Measurements from ENCODE around the gene TMPRSS5.

Gene TMPRSS5

GRCh38 chr11:113670149-113670830, 35.8 kb downstream of the TMPRSS5 start:
- no peak overlapping the region for H3K4me3 ChIP-seq (replicated peaks in 1 of 2; ENCODE audit: low read depth in 2 of 2, low read length in 2 of 2)
- no peak for TF ChIP-seq CTCF (IDR thresholded peaks at IDR 0.05; ENCODE audit: low read depth, low read length)
- DNase-seq (ENCODE audit: low read depth in 2 of 2), result no peak

- peak in 1 of 2 donors; percentile 59 for DNase-seq (ENCODE audit: low read depth in 2 of 2)
- no peak overlapping the region for H3K4me3 ChIP-seq (replicated peaks in 1 of 2; ENCODE audit: low read depth in 2 of 2, low read length in 2 of 2)
- TF ChIP-seq CTCF (IDR thresholded peaks at IDR 0.05; ENCODE audit: low read depth, low read length), result no peak
These were observed 37.9 kb downstream of the TMPRSS5 start for GRCh38 chr11:113668255-113668654.

GRCh38 chr11:113667801-113668200, 38.3 kb downstream of the TMPRSS5 start:
- TF ChIP-seq CTCF (IDR thresholded peaks at IDR 0.05; ENCODE audit: low read depth, low read length), result no peak
- no peak overlapping the region for H3K4me3 ChIP-seq (replicated peaks in 1 of 2; ENCODE audit: low read depth in 2 of 2, low read length in 2 of 2)
- no peak for DNase-seq (ENCODE audit: low read depth in 2 of 2)

GRCh38 chr11:113666584-113666983, 39.5 kb downstream of the TMPRSS5 start:
- DNase-seq (ENCODE audit: low read depth in 2 of 2), result no peak
- no peak for TF ChIP-seq CTCF (IDR thresholded peaks at IDR 0.05; ENCODE audit: low read depth, low read length)
- H3K4me3 ChIP-seq (replicated peaks in 1 of 2; ENCODE audit: low read depth in 2 of 2, low read length in 2 of 2), result no peak overlapping the region

GRCh38 chr11:113664981-113665710, 41.0 kb downstream of the TMPRSS5 start:
- DNase-seq (ENCODE audit: low read depth in 2 of 2), result no peak
- H3K4me3 ChIP-seq (replicated peaks in 1 of 2; ENCODE audit: low read depth in 2 of 2, low read length in 2 of 2), result no peak overlapping the region
- no peak for TF ChIP-seq CTCF (IDR thresholded peaks at IDR 0.05; ENCODE audit: low read depth, low read length)

GRCh38 chr11:113664069-113664980, 41.8 kb downstream of the TMPRSS5 start:
- peak in 1 of 2 donors; percentile 64 for DNase-seq (ENCODE audit: low read depth in 2 of 2)
- no peak for TF ChIP-seq CTCF (IDR thresholded peaks at IDR 0.05; ENCODE audit: low read depth, low read length)
- H3K4me3 ChIP-seq (replicated peaks in 1 of 2; ENCODE audit: low read depth in 2 of 2, low read length in 2 of 2), result no peak overlapping the region

Data from cardiac fibroblast (primary cell).